WTC11 (cell line): Measurements from ENCODE around the gene ZBTB16. TPM values are rescaled to one million over a fixed set of nuclear protein-coding genes. Genes with fewer than 3 reads are reported as not detected.
A peak's percentile ranks its signal among the peaks of the same experiment; 100 is the strongest.
"Not testable (repeated sequence)": the region's sequence is repeated elsewhere in the genome, so short reads cannot be mapped to it uniquely, and the experiment has no call there.

Source experiments
- ATAC-seq: fragments of 200-7000 bp; cut with Tn5 transposase; 2 replicates; pipeline ENCODE4 v1.10.0; 2021; ENCODE audit warnings: mild to moderate bottlenecking, moderate library complexity
- CTCF ChIA-PET: fragments of 300-600 bp; sonication (Branson Sonifier 250); formaldehyde crosslinking; loops from one replicate; lab custom pipeline; 2021; ENCODE audit warnings: antibody characterized with exemption; lab: Charles Lee
- POLR2A ChIA-PET: fragments of 350-600 bp; sonication (Branson Sonifier 250); formaldehyde crosslinking; loops from one replicate; lab custom pipeline; 2021; ENCODE audit warnings: antibody characterized with exemption; lab: Charles Lee
- DNase-seq: peaks from one replicate; pipeline ENCODE4 v3.0.0; 2021; ENCODE audit warnings: low spot score
- H3K27ac Mint-ChIP-seq: 2 replicates; pipeline ENCODE4 v1.8.0; 2021; ENCODE audit warnings: mixed read lengths
- H3K27me3 Mint-ChIP-seq: 2 replicates; pipeline ENCODE4 v1.8.0; 2021; ENCODE audit warnings: low read depth, mild to moderate bottlenecking, moderate library complexity, mixed read lengths
- H3K36me3 Mint-ChIP-seq: 2 replicates; pipeline ENCODE4 v1.8.0; 2021; ENCODE audit warnings: mixed read lengths
- H3K4me1 Mint-ChIP-seq: 2 replicates; pipeline ENCODE4 v1.8.0; 2022; ENCODE audit warnings: mixed read lengths
- H3K4me3 Mint-ChIP-seq: 2 replicates; pipeline ENCODE4 v1.8.0; 2021; ENCODE audit warnings: mild to moderate bottlenecking, moderate library complexity, mixed read lengths
- H3K9me3 Mint-ChIP-seq: 2 replicates; pipeline ENCODE4 v1.8.0; 2021; ENCODE audit warnings: mixed read lengths
- CBFB ChIP-seq: sonication (generic); formaldehyde crosslinking; IDR thresholded peaks from 2 replicates; pipeline ENCODE4 v1.8.1; 2022; ENCODE audit warnings: mild to moderate bottlenecking, low read depth, missing genetic modification reagents
- E2F4 ChIP-seq: sonication (generic); formaldehyde crosslinking; IDR thresholded peaks from 2 replicates; pipeline ENCODE4 v1.8.1; 2022; ENCODE audit warnings: low read depth, mild to moderate bottlenecking, moderate library complexity, missing genetic modification reagents, borderline replicate concordance
- SP1 ChIP-seq: sonication (generic); formaldehyde crosslinking; conservative IDR thresholded peaks from 2 replicates; pipeline ENCODE4 v1.8.1; 2022; ENCODE audit warnings: missing genetic modification reagents
- TP53 ChIP-seq: sonication (generic); formaldehyde crosslinking; IDR thresholded peaks from 2 replicates; pipeline ENCODE4 v1.8.1; 2023; ENCODE audit warnings: mild to moderate bottlenecking, missing genetic modification reagents
- ZMAT4 ChIP-seq: fragments of 250-450 bp; sonication (Bioruptor Pico); IDR thresholded peaks from 2 replicates; pipeline ENCODE4 v1.9.0; 2021; ENCODE audit warnings: mild to moderate bottlenecking
- ZNF138 ChIP-seq: sonication (generic); formaldehyde crosslinking; conservative IDR thresholded peaks from 2 replicates; pipeline ENCODE4 v1.8.1; 2022; ENCODE audit warnings: mild to moderate bottlenecking, moderate library complexity, missing genetic modification reagents
- ZNF317 ChIP-seq: sonication (generic); formaldehyde crosslinking; IDR thresholded peaks from 2 replicates; pipeline ENCODE4 v1.8.1; 2023; ENCODE audit warnings: low read depth, mild to moderate bottlenecking, moderate library complexity, missing genetic modification reagents, borderline replicate concordance
- total RNA-seq: library from RNA; stranded (reverse); gene quantifications from 3 replicates; pipeline ENCODE4 v1.2.3, GENCODE V29; 2021
- TF ChIP-seq, protein P1 (sequence below): fragments of 250-450 bp; sonication (Bioruptor Pico); IDR thresholded peaks from 2 replicates; pipeline ENCODE4 v1.8.0; 2021; ENCODE audit warnings: mild to moderate bottlenecking
- TF ChIP-seq, protein P2 (sequence below): sonication (generic); formaldehyde crosslinking; IDR thresholded peaks from 2 replicates; pipeline ENCODE4 v1.8.0; 2023; ENCODE audit warnings: mild to moderate bottlenecking, missing genetic modification reagents
- TF ChIP-seq, protein P3 (sequence below): sonication (generic); formaldehyde crosslinking; IDR thresholded peaks from 2 replicates; pipeline ENCODE4 v1.8.0; 2022; ENCODE audit warnings: mild to moderate bottlenecking, missing genetic modification reagents

ZBTB16 gene
- total RNA-seq, 1 experiment from 2014 or later = 0.57 TPM

DNA sequence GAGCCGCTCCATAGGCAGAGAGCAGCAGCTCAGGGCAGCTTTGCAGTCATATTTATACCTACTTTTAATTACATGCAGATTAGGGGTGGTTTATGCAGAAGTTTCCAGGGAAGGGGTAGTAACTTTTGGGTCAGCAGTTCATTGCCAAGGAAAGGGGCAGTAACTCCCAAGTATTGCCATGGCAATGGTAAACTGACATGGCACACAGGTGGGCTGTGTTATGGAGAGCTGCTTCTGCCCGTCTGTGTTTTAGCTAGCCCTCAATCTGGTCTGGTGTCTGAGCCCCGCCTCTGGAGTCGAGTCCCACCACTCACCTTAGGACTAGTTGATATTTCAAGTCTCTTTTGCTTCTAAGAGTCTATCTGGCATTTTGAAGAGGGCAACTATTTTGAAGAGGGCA is 12.2 kb upstream of the ZBTB16 start (continued):
- TF ChIP-seq, protein P1, sequence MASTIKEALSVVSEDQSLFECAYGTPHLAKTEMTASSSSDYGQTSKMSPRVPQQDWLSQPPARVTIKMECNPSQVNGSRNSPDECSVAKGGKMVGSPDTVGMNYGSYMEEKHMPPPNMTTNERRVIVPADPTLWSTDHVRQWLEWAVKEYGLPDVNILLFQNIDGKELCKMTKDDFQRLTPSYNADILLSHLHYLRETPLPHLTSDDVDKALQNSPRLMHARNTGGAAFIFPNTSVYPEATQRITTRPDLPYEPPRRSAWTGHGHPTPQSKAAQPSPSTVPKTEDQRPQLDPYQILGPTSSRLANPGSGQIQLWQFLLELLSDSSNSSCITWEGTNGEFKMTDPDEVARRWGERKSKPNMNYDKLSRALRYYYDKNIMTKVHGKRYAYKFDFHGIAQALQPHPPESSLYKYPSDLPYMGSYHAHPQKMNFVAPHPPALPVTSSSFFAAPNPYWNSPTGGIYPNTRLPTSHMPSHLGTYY (CRISPR knock-in tag) = no peak

- H3K27ac Mint-ChIP-seq = no peak overlapping the region
- POLR2A ChIA-PET = no interaction called here
- CTCF ChIA-PET = interaction anchor here (1.1 to 2.3 kb wide), 3 partner anchors 15 to 212 kb away, joined by 4 to 5 read pairs (median 4); no protein-coding TSS in a partner anchor
- ATAC-seq = peak; percentile 74
- no peak for DNase-seq
- peaks cover 19% of the 10 kb centered on the region for H3K4me1 Mint-ChIP-seq
- H3K27me3 Mint-ChIP-seq = no peaks in the 10 kb centered on the region; the same call in 1 of the 2 replicates
- H3K9me3 Mint-ChIP-seq = no peaks in the 10 kb centered on the region
- H3K36me3 Mint-ChIP-seq = no peaks in the 10 kb centered on the region
- H3K4me3 Mint-ChIP-seq = no peak overlapping the region
- TF ChIP-seq TP53 (no peak), SP1 (no peak), ZNF317 (no peak), ZNF138 (CRISPR knock-in tag) (no peak), ZMAT4 (no peak)
- TF ChIP-seq, protein P2, sequence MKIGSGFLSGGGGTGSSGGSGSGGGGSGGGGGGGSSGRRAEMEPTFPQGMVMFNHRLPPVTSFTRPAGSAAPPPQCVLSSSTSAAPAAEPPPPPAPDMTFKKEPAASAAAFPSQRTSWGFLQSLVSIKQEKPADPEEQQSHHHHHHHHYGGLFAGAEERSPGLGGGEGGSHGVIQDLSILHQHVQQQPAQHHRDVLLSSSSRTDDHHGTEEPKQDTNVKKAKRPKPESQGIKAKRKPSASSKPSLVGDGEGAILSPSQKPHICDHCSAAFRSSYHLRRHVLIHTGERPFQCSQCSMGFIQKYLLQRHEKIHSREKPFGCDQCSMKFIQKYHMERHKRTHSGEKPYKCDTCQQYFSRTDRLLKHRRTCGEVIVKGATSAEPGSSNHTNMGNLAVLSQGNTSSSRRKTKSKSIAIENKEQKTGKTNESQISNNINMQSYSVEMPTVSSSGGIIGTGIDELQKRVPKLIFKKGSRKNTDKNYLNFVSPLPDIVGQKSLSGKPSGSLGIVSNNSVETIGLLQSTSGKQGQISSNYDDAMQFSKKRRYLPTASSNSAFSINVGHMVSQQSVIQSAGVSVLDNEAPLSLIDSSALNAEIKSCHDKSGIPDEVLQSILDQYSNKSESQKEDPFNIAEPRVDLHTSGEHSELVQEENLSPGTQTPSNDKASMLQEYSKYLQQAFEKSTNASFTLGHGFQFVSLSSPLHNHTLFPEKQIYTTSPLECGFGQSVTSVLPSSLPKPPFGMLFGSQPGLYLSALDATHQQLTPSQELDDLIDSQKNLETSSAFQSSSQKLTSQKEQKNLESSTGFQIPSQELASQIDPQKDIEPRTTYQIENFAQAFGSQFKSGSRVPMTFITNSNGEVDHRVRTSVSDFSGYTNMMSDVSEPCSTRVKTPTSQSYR = no peak
- TF ChIP-seq, protein P3, sequence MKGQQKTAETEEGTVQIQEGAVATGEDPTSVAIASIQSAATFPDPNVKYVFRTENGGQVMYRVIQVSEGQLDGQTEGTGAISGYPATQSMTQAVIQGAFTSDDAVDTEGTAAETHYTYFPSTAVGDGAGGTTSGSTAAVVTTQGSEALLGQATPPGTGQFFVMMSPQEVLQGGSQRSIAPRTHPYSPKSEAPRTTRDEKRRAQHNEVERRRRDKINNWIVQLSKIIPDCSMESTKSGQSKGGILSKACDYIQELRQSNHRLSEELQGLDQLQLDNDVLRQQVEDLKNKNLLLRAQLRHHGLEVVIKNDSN (CRISPR knock-in tag) = no peak
Measured at GRCh38 chr11:114049050-114049449, 10.5 kb upstream of the ZBTB16 start.

GRCh38 chr11:114049766-114050165 is 9.7 kb upstream of the ZBTB16 start:
- DNase-seq, H3K27me3 Mint-ChIP-seq, H3K4me3 Mint-ChIP-seq, H3K36me3 Mint-ChIP-seq, POLR2A ChIA-PET, ATAC-seq, H3K9me3 Mint-ChIP-seq, H3K27ac Mint-ChIP-seq: not testable (repeated sequence)
- CTCF ChIA-PET = interaction anchor here (1.1 to 2.3 kb wide), 3 partner anchors 16 to 211 kb away, joined by 4 to 5 read pairs (median 4); no protein-coding TSS in a partner anchor
- H3K4me1 Mint-ChIP-seq = peaks cover 19% of the 10 kb centered on the region

GRCh38 chr11:114050258-114050927 is 9.1 kb upstream of the ZBTB16 start:
- ChIA-PET CTCF (interaction anchor here (1.1 to 2.3 kb wide), 2 partner anchors 143 to 211 kb away, joined by 4 to 5 read pairs; no protein-coding TSS in a partner anchor), POLR2A (no interaction called here)
- Mint-ChIP-seq H3K27me3 (peaks cover 12% of the 10 kb centered on the region), H3K4me1 (peaks cover 19% of the 10 kb centered on the region), H3K36me3 (no peaks in the 10 kb centered on the region), H3K9me3 (no peaks in the 10 kb centered on the region), H3K27ac (no peak overlapping the region), H3K4me3 (no peak overlapping the region)
- DNase-seq (no peak), ATAC-seq (no peak)
- TF ChIP-seq CBFB (CRISPR knock-in tag) (no peak), ZNF317 (no peak), E2F4 (CRISPR knock-in tag) (no peak)
